Urothelium cell line (cell line): ENCODE data around the gene RGS7BP.

Experiments
- DNase-seq: peaks from one replicate; pipeline ENCODE4 v3.0.0; 2011; ENCODE audit warnings: low spot score, mixed read lengths
- FAIRE-seq: peaks from 2 replicates; lab custom pipeline; 2011; peaks lifted over from hg19 to GRCh38; lab: Jason Lieb, UNC

Gene RGS7BP

GRCh38 chr5:64505769-64506566 lies at the start of gene RGS7BP:
RGS7BP (plus strand) TSS chr5:64506015; CDS start chr5:64506625, 610 bp downstream.
- FAIRE-seq (peak; percentile 93), DNase-seq (peak; percentile 66)

GRCh38 chr5:64457846-64458245 lies 48.0 kb upstream of the RGS7BP start:
- FAIRE-seq (no peak), DNase-seq (no peak)

GRCh38 chr5:64458948-64459347 lies 46.9 kb upstream of the RGS7BP start:
- no peak for FAIRE-seq
- DNase-seq = no peak

DNA sequence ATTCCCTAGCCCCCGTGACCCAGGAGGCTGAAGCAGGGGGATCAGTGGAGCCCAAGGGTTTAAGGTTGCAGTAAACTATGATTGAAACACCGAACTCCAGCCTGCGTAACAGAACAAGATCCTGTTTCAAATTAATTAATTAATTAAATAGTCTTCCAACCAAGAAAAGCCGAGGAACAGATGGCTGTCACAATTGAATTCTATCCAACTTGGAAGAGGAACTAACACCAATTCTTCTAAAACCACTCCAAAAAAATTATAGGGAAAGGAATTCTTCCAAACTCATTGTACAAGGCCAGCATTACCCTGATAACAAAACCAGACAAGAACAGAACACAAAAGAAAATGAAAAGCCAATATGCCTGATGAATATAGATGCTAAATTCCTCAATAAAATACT lies 43.4 kb upstream of the RGS7BP start:
- DNase-seq (no peak), FAIRE-seq (no peak)

- FAIRE-seq (no peak), DNase-seq (no peak)
Observed at GRCh38 chr5:64486163-64486562, 19.7 kb upstream of the RGS7BP start.

GRCh38 chr5:64487283-64487682 lies 18.5 kb upstream of the RGS7BP start:
- FAIRE-seq (no peak), DNase-seq (no peak)

DNA sequence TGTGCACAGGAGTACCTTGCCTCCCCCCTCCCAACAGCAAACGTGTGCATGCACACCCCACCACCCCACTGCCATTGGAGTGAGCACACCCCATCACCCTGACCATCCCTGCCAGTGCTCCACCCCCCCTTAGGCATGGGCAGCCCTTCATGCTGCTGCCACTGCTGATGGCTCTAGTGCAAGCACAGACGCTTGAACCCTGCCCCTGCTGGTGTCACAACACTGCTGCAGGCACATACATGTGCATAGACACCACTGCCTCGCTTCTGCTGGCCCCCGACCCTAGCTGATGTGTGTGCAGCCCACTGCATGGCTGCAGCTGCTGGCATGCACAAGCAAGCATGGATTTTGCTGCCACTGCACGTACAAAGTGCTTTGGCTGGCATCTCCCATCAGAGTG lies 16.0 kb upstream of the RGS7BP start:
- FAIRE-seq (no peak), DNase-seq (no peak)

DNA sequence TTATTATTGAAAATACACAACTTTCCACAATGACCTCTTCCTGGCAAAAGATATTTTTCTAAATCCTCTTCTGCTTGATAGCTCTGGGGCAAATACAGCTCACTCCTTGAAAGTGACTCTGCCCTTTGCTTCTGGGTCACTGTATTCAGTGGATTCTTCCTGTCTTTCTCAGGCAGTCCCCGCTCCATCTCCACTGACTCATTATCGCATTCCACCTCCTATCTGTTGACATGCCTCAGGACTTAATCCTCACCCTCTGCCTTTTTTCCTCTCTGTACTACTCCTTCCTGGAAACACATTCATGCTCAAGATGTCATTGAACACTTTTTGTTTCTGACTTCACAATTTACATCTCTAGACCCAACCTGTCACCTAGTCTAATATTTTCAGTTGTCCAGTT lies 8.4 kb upstream of the RGS7BP start:
- no peak for FAIRE-seq
- DNase-seq = peak; percentile 40

DNA sequence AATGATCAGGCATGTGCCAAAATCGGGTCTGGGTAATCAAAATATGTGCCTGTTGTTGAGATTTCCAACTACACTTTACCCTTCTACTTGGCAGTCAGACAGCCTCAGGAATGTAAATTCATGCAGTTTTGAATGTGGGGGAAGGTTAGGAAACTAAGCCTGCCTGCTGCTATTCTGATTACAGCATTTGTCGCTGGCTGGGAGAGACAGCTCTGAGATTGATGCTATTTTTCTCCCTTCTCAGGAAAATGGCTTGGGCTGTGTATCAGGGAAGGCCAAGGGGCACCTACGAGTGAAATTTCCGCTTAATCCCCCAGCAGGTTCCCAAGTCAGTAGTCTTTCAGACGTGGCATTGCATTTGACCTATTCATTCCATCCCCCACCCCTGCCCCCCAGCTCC lies 3.6 kb upstream of the RGS7BP start:
- FAIRE-seq (no peak), DNase-seq (no peak)

DNA sequence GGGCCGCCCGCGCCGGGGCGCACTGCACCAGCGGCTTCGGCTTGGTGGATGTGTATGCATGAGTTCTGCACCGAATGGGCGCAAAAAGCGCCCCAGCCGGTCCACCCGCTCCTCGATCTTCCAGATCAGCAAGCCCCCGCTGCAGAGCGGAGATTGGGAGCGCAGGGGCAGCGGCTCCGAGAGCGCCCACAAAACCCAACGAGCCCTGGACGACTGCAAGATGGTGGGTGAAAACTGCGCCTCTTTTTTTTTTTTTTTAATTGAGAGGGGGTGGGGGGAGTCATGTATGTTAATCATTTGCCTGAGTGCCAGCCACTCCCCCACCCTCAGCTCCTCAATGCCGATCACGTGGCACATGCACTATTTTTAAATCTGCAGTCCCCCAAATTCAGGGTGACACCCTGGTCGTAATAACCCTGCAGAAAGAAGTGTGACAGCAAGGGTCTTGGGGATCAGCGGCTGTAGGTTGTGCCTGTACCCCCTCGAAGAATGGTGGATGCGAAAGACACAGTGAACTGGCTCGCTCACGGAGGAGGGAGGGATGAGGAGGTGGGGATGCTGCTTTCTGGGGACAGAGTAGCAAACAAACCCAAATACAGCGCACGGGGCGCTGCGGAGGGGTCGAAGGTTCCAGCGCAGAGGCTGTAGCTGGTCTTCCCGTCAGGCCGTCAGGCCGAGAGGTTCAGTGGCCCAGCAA lies 900 bp downstream of the RGS7BP start:
- DNase-seq = peak; percentile 10
- FAIRE-seq = no peak

- FAIRE-seq = no peak
- DNase-seq = no peak
Observed at GRCh38 chr5:64507264-64507605, 1.4 kb downstream of the RGS7BP start.

GRCh38 chr5:64509828-64510227 lies 4.0 kb downstream of the RGS7BP start:
- FAIRE-seq = no peak
- no peak for DNase-seq

GRCh38 chr5:64513492-64513891 lies 7.7 kb downstream of the RGS7BP start:
- FAIRE-seq (no peak), DNase-seq (no peak)

GRCh38 chr5:64514612-64515011 lies 8.8 kb downstream of the RGS7BP start:
- DNase-seq (no peak), FAIRE-seq (no peak)

DNA sequence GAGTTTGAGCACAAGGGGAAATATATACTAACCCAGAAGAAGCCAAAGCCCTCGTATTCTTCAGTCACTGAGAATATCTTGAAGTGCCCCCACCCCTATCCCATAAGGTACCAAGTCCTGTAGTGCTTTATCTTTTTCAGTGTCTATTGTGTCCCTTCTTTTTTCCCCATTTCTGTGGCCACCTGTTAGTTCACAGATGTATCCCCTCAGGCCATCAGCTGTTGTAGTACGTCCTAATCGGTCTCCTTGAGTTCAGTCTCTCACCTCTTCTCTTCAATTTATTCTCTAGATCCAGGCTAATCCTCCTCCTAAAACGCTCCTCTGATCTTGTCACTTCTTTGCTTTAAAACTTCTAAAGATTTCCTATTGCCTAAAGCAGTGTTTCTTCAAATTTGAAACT lies 10.4 kb downstream of the RGS7BP start:
- DNase-seq (no peak), FAIRE-seq (no peak)

GRCh38 chr5:64518793-64519192 lies 13.0 kb downstream of the RGS7BP start:
- FAIRE-seq (no peak), DNase-seq (no peak)

DNA sequence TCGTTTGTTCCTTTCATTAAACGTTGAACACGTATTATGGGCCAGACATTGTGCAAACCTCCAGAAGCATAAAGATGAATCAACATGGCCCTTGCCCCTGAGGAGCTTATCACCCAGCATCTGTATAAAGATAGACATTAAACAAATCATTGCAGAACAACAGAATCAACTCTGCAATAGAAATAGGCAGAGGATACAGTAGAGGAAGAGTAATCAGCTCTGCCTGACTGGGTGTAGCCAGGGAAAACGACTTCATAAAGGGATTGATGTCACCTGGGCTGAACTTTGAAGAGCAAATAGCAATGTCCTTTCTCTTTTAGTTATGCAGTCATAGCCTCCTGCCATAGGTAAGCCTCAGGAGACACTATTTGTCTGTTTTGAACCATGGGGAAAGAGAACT lies 13.4 kb downstream of the RGS7BP start:
- FAIRE-seq = no peak
- DNase-seq = no peak

DNA sequence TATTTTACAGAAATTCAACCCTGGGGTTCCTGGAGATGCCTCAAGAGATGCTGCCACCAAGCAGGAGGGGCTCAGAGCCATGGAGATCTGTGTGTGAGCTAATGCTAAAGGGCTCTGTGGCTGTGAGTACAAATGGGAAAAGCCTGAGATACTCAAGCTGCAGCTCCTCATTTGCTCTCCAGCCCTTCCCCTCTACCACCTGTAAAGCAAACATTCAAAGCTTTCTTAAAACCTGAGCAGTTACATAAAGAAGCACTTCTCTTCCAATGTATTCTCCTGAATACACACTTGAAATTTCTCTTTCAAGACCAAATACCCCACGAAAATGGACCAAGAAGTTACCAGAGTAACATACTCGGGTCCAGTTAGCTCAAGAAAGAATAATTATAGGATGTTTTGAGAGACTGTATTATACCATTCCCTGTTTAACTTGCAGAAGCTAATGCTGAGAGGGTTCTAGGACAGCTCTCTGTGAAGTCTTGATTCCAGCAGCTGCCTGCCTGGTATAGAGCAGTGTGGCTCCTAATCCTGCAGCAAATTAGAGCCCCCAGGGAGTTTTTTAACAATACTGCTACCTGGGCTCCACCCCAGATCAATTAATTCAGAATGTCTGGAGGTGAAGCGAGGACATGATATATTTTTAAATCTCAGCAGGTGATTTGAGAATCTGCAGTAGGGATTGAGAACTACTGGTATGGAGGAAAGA lies 21.1 kb downstream of the RGS7BP start:
- no peak for DNase-seq
- FAIRE-seq = no peak

DNA sequence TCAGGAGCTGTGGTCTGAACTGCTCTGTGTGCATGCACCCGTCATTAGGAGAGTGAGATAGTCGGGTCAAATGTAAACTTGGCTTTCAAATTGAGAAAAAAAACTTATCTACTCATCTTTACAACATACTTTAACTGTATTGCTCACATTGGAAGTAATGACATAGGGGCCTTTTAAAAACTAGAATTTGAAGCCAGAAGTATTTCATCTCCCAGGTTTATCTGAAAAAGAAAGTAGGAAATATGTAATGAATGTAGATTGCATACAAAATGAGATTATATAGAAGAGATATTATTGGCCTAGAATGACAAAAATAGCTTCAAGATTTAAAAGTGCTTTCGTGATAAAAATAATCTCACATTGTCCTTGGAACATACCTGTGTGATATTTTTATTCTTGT lies 24.3 kb downstream of the RGS7BP start:
- DNase-seq (no peak), FAIRE-seq (no peak)

DNA sequence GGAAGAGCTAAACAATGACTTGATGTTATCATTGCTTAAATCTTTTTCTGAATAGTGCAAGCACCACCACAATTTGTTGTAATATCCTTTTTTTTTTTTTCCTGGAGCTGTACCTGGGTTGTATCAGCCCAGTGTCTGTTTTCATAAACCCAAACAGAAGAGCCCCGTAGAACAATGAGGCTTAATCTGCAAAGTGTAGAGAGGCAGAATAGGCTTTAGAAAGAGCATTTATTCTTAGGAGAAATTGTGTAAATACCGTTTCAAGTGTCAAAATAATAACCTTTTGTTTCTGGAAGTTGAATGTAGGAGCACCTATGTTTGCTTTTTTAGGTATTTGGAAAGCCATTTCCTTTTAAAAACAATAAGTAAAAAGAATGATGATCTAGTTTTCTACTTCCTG lies 26.4 kb downstream of the RGS7BP start:
- no peak for DNase-seq

GRCh38 chr5:64532657-64533056 lies 26.8 kb downstream of the RGS7BP start:
- DNase-seq (no peak), FAIRE-seq (no peak)

More for the DNA sequence above, 26.4 kb downstream of the RGS7BP start:
- no peak for FAIRE-seq

- FAIRE-seq (no peak), DNase-seq (no peak)
Observed at GRCh38 chr5:64534033-64534432, 28.2 kb downstream of the RGS7BP start.
